GM10847 (cell line): ENCODE measurements around the gene HDAC5.

ENCODE experiments used
- POLR2A ChIP-seq: IDR thresholded peaks from 2 replicates; pipeline ENCODE4 v1.6.1; 2011; ENCODE audit not compliant: insufficient read length; ENCODE audit errors: extremely low read depth

Gene HDAC5

DNA sequence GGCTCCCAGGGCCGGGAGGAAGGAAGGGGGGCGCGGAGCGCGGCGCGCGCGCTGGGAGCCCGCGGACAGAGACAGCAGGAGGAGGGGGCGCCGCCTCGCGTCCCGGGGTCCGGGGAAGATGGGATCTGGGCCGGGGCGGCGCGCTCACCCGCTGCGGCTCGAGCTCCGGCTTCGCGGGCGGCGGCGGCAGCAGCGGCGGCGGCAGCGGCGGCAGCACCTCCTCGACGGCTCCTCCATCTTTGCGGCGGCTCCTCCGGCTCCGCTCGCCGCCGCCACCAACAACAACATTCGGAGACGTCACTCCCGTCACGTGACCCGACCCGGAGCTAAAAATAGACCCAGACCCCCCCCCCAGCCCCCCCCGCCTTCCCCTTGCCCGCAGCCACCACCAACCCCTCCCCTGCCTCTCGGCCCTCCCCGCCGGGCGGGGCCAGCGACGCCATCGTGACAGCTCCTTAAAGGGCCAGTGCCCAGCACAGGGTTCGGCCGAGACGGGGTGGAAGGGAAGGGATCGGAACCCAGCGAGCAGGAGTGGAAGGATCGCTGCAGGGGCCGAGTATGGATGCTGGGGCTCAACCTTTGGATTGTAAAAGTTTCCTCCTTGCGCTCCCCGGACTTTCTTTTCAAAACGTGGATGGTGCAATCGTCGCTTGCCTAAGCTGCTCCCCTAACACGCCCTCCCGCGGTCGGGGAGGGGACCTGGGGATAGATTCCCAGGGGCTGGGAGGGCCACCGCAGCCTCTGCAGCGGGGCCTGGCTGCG lies at the start of gene HDAC5:
HDAC5 (minus strand) TSS at position 286 of the 762 bp plus-strand sequence. CDS start 6,126 bp downstream, outside the sequence.
- peak; percentile 27 for TF ChIP-seq POLR2A

DNA sequence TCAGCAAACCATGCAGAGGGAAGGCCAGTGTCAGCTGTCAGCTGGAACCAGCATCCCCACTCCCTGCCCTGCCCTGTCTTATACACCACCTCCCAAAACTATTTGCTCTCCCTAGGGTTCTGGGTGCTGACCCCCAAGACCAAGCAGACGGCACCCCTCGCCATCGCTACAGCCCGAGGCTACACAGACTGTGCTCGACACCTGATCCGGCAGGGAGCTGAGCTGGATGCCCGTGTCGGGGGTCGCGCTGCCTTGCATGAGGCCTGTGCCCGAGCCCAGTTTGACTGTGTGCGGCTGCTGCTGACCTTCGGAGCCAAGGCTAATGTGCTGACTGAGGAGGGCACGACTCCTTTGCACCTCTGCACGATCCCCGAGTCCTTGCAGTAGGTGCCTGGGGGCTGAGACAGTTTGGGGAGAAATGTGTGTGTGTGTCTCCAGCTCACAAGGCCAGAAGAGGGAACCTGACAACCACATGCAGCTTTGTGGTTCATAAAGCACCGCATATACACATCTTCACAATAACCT lies 48.6 kb upstream of the HDAC5 start:
- TF ChIP-seq POLR2A = no peak

DNA sequence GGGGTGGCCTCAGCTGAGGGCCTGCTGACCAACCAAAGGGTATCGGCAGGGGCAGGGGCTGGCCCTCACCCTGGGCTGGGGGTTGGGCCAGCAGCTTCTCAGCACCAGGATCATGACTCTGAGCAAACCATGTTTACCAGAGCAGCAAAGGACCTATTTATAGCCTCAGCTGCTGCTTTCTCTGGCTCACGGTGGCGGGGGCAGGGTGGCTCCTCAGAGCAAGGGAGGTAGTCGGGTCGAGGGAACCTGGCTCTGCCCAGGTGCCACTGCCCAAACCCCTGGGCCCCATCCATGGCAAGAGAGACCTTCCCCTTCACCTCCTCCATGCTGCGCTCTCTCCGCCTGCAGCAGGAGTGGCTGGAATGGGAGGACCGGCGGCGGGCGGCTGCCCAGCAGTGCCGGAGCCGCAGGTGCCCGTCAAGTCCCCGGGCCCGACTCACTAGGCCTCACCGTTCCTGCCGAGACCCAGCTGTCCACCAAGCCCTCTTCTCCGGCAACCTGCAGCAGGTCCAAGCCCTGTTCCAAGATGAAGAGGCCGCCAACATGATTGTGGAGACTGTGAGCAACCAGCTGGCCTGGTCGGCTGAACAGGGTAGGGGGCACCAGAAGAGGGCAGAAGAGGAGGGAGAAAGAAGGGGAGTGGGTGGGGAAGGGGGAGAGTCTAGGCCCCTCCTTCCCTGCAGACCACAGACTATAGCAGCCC lies 47.2 kb upstream of the HDAC5 start, which contains the start of gene ASB16:
ASB16 (plus strand) TSS at position 206 of the 703 bp plus-strand sequence; CDS start at position 292, 86 bp downstream.
- TF ChIP-seq POLR2A = no peak

DNA sequence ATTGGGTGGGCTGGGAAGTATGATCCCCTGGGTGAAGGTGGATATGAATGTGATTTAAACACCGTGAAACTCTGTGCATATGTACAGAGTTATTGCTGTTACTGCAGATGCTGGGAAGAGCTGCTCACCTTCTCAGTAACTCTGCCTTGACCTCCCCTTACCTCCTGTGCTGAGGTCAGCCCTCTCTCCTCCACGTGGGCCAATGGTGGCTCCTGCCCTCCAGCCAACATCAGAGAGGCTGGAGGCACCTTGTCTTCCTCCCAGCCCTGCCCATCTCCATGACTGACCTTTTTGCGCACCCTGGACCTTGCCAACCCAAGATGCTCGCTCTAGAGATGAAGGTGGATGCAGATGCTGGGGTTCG lies 46.7 kb upstream of the HDAC5 start:
- TF ChIP-seq POLR2A = no peak

DNA sequence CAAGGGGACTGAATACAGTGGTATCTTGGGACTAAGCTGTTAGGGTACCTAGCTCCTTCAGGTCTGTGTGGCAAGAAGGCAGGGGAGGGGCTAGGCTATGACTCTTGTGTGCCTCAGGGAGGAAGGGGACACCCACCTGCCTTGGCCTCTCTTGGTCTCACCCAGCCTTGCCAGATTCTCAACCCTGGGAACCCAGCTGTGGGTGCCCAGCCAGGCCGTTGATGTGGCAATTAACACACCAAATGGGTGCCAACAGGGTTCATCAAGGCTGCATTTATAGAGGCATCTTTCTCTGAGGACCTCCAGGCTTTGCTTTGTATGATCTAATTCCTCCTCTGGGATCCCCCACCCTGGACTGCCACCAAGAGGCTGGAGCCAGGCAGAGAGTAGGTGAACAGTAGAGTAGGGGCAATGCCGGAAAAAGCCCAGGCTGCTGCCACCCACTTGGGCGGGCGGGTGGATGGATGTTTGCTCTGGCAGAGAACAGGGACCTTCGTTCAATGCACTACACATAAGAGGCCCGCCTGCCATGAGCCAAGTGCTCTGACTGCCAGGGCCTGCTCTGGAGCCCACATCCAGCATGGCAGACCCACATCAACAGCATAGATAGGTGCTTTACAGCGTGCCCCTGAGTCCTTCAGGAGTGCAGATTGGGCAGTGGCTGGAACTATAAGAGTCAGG lies 43.9 kb upstream of the HDAC5 start:
- TF ChIP-seq POLR2A = no peak

DNA sequence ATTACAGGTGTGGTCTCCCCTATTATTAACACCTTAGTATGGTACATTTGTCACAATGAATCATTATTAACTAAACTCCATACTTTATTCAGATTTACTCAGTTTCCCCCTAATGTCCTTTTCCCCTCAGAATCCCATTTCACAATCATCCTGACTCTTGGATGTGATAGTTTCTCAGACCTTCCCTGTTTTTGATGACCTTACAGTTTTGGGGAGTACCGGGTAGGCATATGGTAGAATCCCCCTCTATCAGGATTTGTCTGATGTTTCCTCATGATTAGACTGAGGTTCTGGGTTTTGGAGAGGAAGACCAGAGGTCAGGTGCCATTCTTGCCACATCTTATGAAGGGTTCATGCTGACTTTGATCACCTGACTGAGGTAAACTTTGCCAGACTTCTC lies 41.0 kb upstream of the HDAC5 start:
- no peak for TF ChIP-seq POLR2A

DNA sequence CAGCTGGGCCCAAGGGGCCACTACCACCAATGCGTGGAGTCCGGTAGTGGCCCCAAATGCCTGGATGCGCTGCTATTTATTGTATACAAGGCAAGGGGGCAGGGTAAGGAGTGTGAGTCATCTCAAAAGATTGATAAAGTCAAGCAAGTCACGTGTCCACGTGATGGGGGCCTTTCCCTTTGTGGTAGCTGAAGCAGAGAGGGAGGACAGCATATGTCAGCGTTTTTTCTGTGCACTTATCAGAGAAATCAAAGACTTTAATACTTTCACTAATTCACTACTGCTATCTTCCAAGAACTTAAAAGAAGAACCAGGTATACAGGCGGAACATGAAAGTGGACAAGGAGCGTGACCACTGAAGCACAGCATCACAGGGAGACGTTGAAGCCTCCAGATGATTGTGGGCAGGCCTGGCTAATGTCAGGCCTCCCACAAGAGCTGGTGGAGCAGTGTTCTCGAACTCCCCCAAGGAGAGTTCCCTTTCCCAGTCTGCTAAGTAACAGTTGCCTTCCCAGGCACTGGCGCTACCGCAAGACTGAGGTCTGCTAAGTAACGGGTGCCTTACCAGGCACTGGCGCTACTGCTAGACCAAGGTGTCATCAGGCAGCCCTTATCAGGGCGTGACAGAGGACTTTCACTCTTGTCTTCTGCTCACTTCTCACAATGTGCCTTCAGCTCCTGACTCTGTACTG lies 36.2 kb upstream of the HDAC5 start:
- no peak for TF ChIP-seq POLR2A

DNA sequence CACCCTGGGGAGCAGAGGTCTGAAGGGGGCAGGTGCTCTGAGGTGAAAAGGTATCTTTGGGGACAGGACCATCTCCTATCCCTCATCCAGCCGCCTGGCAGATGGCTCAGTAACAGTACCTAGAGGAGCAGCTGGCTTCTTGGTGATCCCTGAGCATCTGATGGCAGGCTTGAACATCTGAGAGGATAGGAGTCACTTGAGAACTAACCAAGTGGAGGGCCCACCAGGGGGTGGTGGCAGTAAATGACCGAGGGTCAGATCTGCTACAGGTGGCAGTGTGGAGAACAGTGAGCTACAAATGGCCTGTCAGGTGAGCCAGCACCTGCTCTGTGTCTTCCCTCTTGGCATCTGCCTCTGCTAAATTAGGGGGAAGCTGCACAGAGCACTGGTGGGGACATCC lies 32.0 kb upstream of the HDAC5 start:
- no peak for TF ChIP-seq POLR2A

DNA sequence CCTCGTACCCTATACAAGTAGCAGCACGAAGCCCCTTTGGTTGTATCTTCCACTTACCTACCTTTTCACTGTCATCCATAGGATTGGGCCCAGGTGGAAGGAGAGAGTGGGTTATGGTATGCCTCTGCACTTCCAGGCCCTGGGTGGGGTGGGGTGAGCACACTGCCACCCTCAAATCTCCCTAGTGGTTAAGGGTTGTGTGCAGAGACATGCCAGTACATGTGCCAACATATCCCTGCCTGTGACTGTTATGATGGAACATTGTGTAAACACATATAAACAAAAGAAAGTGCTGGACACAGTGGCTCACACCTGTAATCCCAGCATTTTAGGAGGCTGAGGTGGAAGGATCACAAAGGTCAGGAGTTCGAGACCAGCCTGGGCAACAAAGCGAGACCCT lies 29.4 kb upstream of the HDAC5 start:
- TF ChIP-seq POLR2A = no peak

DNA sequence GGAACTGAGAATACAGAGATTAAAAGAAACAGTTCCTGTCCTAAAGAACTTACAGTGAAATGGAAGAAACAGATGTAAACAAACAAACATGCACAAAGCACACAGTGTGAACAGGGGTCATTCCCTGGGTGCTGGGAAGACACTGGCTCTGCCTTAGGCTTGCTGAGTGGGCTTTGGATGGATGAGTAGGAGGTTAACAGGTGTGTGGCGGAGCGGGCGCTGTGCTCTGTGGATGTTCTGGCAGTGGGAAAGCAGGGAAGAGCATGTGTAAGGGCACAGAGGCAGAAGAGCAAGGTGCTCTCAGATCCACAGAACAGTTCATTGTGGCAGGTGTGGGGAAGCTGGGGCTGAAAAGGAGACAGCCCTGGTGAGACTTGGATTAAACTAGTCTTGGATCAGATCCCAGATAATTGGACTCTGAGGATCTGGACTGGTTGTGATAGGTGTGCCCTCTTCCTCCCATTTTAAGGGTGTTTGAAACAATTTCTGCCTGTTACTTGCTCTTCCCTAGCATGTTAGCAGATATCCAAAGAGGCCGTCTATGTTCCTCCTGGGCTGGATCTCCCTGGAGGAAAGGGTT lies 26.4 kb upstream of the HDAC5 start:
- no peak for TF ChIP-seq POLR2A

DNA sequence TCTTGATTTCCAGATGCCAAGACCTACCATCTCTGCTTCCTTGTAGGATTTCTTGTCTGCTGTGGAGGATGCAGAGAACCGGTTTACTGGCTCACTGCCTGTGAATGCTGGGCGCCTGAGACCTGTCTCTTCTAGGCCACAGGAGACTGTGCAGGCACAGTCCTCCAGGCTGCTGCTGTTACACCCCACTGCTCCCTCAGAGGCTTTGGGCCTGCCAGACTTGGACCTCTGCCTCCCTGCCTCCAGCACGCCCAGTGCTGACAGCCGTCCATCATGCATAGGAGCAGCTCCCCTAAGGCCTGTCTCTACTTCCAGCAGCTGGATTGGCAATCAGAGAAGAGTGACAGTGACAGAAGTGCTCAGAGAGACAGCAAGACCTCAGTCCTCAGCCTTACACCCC lies 24.4 kb upstream of the HDAC5 start:
- no peak for TF ChIP-seq POLR2A

DNA sequence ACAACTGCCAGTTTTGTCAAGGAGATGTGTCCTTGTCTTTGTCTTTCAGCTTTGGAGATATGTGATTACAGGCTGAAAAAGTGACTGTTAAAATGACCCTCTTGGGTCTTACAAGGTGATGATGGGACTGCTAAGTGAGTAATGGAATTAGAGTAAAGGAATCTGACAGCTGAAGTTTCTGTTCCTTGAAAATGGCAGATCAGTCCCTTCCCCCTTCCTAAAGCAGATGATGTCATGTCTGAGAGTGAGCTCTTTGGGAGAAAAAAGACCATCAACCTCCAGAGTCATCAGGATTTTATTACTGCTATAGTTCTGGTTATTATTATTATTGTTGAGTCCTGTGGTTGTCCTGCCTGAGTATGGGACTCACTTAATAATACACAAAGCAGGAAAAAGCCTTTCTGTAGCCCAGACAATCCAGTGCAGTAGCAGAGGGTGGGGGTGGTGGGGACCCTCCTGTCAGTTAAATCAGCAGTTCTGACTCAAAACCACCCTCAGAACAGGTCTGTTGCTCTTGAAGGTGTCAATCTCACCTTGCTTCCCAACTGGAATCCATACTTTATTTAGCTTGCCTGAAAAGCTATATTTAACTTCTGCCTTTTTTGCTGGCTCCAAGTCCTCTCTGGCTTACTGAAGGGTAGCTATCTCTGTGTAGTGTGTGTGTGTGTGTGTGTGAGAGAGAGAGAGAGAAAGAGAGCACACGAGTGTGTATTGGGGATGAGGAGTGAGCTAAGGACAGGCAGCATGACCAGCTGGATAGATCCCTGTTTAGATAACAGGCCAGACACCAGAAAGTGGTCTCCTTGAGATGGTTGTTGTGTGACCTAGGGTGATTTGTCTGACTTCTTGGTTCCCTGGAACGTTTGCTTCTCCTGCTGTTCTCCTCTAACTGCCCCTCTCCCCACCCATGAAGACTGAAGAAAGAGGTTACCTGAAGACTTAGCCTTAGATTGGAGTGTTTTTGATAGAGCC lies 23.2 kb upstream of the HDAC5 start:
- TF ChIP-seq POLR2A = no peak

DNA sequence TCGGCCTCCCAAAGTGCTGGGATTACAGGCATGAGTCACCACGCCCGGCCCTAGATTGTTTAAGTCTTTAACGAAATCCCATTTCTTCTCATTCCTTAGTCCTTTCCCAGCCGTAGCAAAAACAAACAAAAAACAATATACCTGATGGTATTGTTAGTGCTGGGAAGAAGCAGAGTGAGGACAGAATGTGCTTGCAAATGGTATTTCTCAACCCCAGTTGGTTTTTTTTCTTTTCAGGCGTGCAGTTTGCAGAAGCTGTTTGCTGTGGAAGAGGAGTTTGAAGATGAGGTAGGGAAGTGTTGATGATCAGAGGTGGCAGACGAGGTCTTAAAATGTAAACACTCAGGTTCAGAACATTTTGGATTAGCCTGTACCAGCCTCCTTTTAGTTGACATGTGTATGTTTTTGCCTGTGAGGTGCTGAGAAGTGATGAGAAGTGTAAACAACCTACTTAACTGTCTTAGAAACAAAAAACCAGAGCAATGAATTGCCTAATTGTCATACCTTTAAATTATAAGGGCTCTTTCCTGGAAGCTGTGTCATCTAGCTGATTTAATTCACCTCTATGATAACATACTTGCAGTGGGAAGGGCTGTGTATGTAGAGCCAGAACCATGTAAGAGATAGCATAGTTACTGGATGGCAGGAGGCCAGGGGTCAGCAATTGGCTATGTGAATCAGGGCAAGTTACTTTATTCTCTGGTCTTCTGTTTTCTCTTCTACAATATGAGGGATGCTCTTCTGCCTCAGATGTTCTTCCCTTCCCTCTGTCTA lies 21.7 kb upstream of the HDAC5 start:
- TF ChIP-seq POLR2A = no peak
